ENCODE results near the gene SELP. TPM values are rescaled to one million over a fixed set of nuclear protein-coding genes. Genes with fewer than 3 reads are reported as not detected.

Gene SELP
- total and polyA plus RNA-seq, 9 of the 15 experiments (the other 6 are each of a cell fraction or from before 2014, with no cell fraction given) = not detected

DNA sequence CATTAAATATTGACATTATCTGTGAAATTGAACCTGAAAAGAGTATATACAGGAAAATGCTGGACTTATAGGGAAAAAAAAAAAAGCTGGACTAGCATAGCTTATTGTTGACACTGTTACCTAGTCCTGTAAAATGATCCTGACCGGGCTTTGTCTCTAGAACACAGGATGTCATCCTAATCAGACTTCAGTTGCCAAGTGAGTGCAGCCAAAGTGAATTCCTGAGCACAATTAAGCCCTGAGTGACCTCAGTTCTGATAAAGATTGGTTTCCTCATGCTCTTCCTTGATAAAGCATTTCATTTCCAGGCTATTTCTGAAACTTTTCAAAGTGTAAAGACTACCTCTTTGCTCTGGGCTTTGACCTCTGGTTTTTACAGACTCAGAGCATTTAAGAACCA is 19.8 kb downstream of the SELP start:
- in situ Hi-C loops (cut with MboI) = no loop called here
- ChIA-PET POLR2A (interaction anchor here (0.6 to 1.3 kb wide), 2 partner anchors 8 to 41 kb away, joined by 3 to 5 read pairs; no protein-coding TSS in a partner anchor), CTCF (ENCODE audit: low intra/inter-chr PET ratio) (no interaction called here)
- intact Hi-C loops (cut with micrococcal nuclease) = no loop called here
- no peak overlapping the region for H3K4me2 ChIP-seq (ENCODE audit: insufficient read depth, low read length)
- 0% methylated on average over 1 of the region's 1 CpG for WGBS (ENCODE audit: insufficient coverage, low coverage, missing lambda C conversion rate)
- H3K9me3 ChIP-seq (replicated peaks; ENCODE audit: control insufficient read depth, insufficient read depth, low read depth, low read length) = no peaks in the 10 kb centered on the region
- no TSS peak for BruUV-seq (replicated peaks)
- TF ChIP-seq TEAD4 (IDR thresholded peaks at IDR 0.05; ENCODE audit: low read length) (no peak), TEAD4 (CRISPR knock-in tag; IDR thresholded peaks at IDR 0.05; ENCODE audit: borderline replicate concordance) (no peak), PYGO2 (tag; IDR thresholded peaks at IDR 0.05) (no peak), CAMTA2 (CRISPR knock-in tag; conservative IDR thresholded peaks at IDR 0.05) (no peak), ZBTB1 (CRISPR knock-in tag; IDR thresholded peaks at IDR 0.05; ENCODE audit: borderline replicate concordance, low read depth) (no peak), HMBOX1 (IDR thresholded peaks at IDR 0.05) (peak; percentile 31; the same call in 1 of the 2 replicates)
- H3K4me3 ChIP-seq = no peak overlapping the region
- H3K9me1 ChIP-seq (ENCODE audit: control insufficient read depth, insufficient read depth, low read length) = no peaks in the 10 kb centered on the region
- no peak overlapping the region for H3K9ac ChIP-seq (ENCODE audit: insufficient read depth in 1 of 2, low read depth in 2 of 2, low read length in 2 of 2)
- H3K27me3 ChIP-seq (ENCODE audit: control insufficient read depth in 2 of 2, insufficient read depth in 2 of 2, low read length in 2 of 2) = peaks cover 2 to 7% of the 10 kb centered on the region in 2 experiments; a peak in 1 of 5 replicates
- no peaks in the 10 kb centered on the region for H3K79me2 ChIP-seq (ENCODE audit: control insufficient read depth, insufficient read depth, low read length)
- no peaks in the 10 kb centered on the region for H3K36me3 ChIP-seq (ENCODE audit: control insufficient read depth, insufficient read depth, low read length)
- DNase-seq (ENCODE audit: extremely low read depth in 1 of 4, low spot score in 3 of 4) = no peak
- no peak overlapping the region for H3K27ac ChIP-seq (ENCODE audit: extremely low read depth, low read depth, low read length)
- ATAC-seq = peak; percentile 57; the same call in 1 of the 3 replicates
- H3K4me1 ChIP-seq (replicated peaks in 1 of 2; ENCODE audit: control insufficient read depth in 2 of 2, insufficient read depth in 2 of 2, low read length in 2 of 2) = no peaks in the 10 kb centered on the region
- no peak for FAIRE-seq
- H4K20me1 ChIP-seq (replicated peaks; ENCODE audit: control insufficient read depth, insufficient read depth, low read length) = no peaks in the 10 kb centered on the region
- no peak overlapping the region for H2AFZ ChIP-seq (ENCODE audit: low read depth, low read length)

All from K562 (cell line).